Neural progenitor cell (in vitro differentiated cells): ENCODE data around the gene SPSB4. TPM values are rescaled to one million over a fixed set of nuclear protein-coding genes. Genes with fewer than 3 reads are reported as not detected.

Source experiments
- DNase-seq: peaks from one replicate; pipeline ENCODE4 v3.0.0-alpha.2; 2016; ENCODE audit warnings: low spot score
- H2AFZ ChIP-seq: fragments of 200-600 bp; sonication (generic); replicated peaks from 2 replicates; pipeline ENCODE4 v1.6.1; 2016; ENCODE audit warnings: antibody characterized with exemption
- H3F3A ChIP-seq: fragments of 200-600 bp; sonication (generic); 2 replicates; pipeline ENCODE4 v1.6.1; 2016; ENCODE audit warnings: antibody characterized with exemption, low read depth
- H3K27ac ChIP-seq: fragments of 200-600 bp; sonication (generic); 2 replicates; pipeline ENCODE4 v1.5.1; 2016; ENCODE audit warnings: mild to moderate bottlenecking
- H3K27me3 ChIP-seq: fragments of 200-600 bp; sonication (generic); 2 replicates; pipeline ENCODE4 v1.6.1; 2016; ENCODE audit warnings: mild to moderate bottlenecking, moderate library complexity
- H3K36me3 ChIP-seq: fragments of 200-600 bp; sonication (generic); 2 replicates; pipeline ENCODE4 v1.5.1; 2016
- H3K4me1 ChIP-seq: fragments of 200-600 bp; sonication (generic); 2 replicates; pipeline ENCODE4 v1.6.1; 2016; ENCODE audit warnings: mixed run types
- H3K4me2 ChIP-seq: fragments of 200-600 bp; sonication (generic); 2 replicates; pipeline ENCODE4 v1.6.1; 2016
- H3K4me3 ChIP-seq: fragments of 200-600 bp; sonication (generic); 2 replicates; pipeline ENCODE4 v1.5.1; 2016
- H3K79me2 ChIP-seq: fragments of 200-600 bp; sonication (generic); 2 replicates; pipeline ENCODE4 v1.6.1; 2016; ENCODE audit warnings: low read depth
- H3K9ac ChIP-seq: fragments of 200-600 bp; sonication (generic); 2 replicates; pipeline ENCODE4 v1.6.1; 2016
- H3K9me3 ChIP-seq: fragments of 200-600 bp; sonication (generic); 2 replicates; pipeline ENCODE4 v1.5.1; 2016; ENCODE audit warnings: low read depth
- H4K20me1 ChIP-seq: fragments of 200-600 bp; sonication (generic); 2 replicates; pipeline ENCODE4 v1.6.1; 2016; ENCODE audit warnings: low read depth
- H3K27ac Mint-ChIP-seq: 3 replicates; pipeline ENCODE4 v1.8.0; 2021; ENCODE audit warnings: mixed read lengths
- H3K27me3 Mint-ChIP-seq: 2 replicates; pipeline ENCODE4 v1.8.0; 2022; ENCODE audit warnings: low read depth, mild to moderate bottlenecking, inconsistent platforms, moderate library complexity, mixed read lengths; ENCODE audit not compliant: insufficient read depth
- H3K36me3 Mint-ChIP-seq: 3 replicates; pipeline ENCODE4 v1.8.0; 2021; ENCODE audit warnings: mixed read lengths
- H3K4me1 Mint-ChIP-seq: 3 replicates; pipeline ENCODE4 v1.8.0; 2021; ENCODE audit warnings: mixed read lengths
- H3K4me3 Mint-ChIP-seq: 3 replicates; pipeline ENCODE4 v1.8.0; 2021; ENCODE audit warnings: mild to moderate bottlenecking, moderate library complexity, mixed read lengths
- H3K9me3 Mint-ChIP-seq: 3 replicates; pipeline ENCODE4 v1.8.0; 2020; ENCODE audit warnings: mixed read lengths
- EZH2 ChIP-seq: fragments of 200-600 bp; sonication (generic); IDR thresholded peaks from 2 replicates; pipeline ENCODE4 v1.6.1; 2017; ENCODE audit warnings: antibody characterized with exemption, mild to moderate bottlenecking, moderate library complexity
- EZH2phosphoT487 ChIP-seq: fragments of 200-600 bp; sonication (generic); IDR thresholded peaks from 2 replicates; pipeline ENCODE4 v1.6.1; 2017; ENCODE audit warnings: antibody characterized with exemption
- total RNA-seq: library from RNA; depleted of rRNA; stranded (reverse); fragments of >200 nt; gene quantifications from 2 replicates; pipeline ENCODE4 v1.2.3, GENCODE V29; 2015; ENCODE audit warnings: low replicate concordance
- TF ChIP-seq, protein P1 (sequence below): fragments of 200-600 bp; sonication (generic); IDR thresholded peaks from 2 replicates; pipeline ENCODE4 v1.5.1; 2017; ENCODE audit warnings: antibody characterized with exemption, mild to moderate bottlenecking

SPSB4 gene
- total RNA-seq, 1 donor from 2014 or later = 4.9 TPM

DNA sequence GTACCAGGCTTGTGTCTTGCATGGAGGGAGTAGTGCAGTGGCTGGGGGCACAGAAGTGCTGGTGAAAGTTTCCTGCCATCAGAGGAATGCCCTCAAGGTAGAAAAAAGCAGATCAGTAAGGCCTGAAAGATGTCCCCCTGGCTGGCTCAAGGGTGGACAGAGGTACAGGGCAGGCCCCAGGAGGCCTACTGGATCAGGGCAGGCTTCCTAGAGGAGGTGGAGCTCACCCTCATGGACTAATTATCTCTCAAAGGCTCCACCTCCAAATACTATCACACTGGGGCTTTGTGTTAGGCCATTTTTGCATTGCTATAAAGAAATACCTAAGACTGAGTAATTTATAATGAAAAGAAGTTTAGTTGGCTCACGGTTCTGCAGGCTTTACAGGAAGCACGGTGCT is 7.8 kb downstream of the SPSB4 start:
- Histone ChIP-seq H3K79me2 (no peaks in the 10 kb centered on the region), H2AFZ (no peak overlapping the region), H3K27ac (no peak overlapping the region), H3K27me3 (peaks cover 19% of the 10 kb centered on the region), H3K36me3 (no peaks in the 10 kb centered on the region), H3K9me3 (no peaks in the 10 kb centered on the region), H3K4me3 (no peak overlapping the region), H3K4me1 (peaks cover 12% of the 10 kb centered on the region), H3F3A (no peaks in the 10 kb centered on the region), H3K9ac (no peak overlapping the region), H3K4me2 (no peak overlapping the region), H4K20me1 (peaks cover 18% of the 10 kb centered on the region)
- TF ChIP-seq EZH2phosphoT487 (no peak), EZH2 (no peak)
- TF ChIP-seq, protein P1, sequence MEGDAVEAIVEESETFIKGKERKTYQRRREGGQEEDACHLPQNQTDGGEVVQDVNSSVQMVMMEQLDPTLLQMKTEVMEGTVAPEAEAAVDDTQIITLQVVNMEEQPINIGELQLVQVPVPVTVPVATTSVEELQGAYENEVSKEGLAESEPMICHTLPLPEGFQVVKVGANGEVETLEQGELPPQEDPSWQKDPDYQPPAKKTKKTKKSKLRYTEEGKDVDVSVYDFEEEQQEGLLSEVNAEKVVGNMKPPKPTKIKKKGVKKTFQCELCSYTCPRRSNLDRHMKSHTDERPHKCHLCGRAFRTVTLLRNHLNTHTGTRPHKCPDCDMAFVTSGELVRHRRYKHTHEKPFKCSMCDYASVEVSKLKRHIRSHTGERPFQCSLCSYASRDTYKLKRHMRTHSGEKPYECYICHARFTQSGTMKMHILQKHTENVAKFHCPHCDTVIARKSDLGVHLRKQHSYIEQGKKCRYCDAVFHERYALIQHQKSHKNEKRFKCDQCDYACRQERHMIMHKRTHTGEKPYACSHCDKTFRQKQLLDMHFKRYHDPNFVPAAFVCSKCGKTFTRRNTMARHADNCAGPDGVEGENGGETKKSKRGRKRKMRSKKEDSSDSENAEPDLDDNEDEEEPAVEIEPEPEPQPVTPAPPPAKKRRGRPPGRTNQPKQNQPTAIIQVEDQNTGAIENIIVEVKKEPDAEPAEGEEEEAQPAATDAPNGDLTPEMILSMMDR = no peak
- H3K4me1 Mint-ChIP-seq = peaks cover 58% of the 10 kb centered on the region
- peaks cover 4% of the 10 kb centered on the region for H3K9me3 Mint-ChIP-seq
- H3K36me3 Mint-ChIP-seq = peaks cover 22% of the 10 kb centered on the region
- no peak for DNase-seq
- peak overlapping the region; percentile 85 for H3K27ac Mint-ChIP-seq
- peaks cover 7% of the 10 kb centered on the region for H3K27me3 Mint-ChIP-seq
- H3K4me3 Mint-ChIP-seq = no peak overlapping the region

DNA sequence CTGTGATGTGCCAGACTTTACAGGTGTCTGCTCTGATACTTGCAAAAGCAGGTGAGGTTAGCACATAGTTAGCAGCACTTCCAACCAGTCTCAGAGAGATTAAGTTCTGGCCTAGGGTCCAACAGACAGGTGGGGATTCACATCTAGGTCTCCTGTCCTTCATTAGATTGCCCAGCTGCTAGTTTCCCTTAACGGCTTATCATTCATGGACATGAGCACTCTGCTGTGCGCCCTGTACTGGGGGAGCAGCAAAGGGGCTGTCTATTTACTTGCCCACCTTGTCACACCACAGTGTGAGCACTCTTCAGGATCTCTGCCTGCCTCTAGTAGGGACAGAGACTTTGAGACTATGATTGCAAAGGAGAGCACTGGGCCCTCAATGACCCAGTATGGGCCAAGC is 8.7 kb downstream of the SPSB4 start:
- Mint-ChIP-seq H3K4me3 (no peak overlapping the region), H3K9me3 (peaks cover 4% of the 10 kb centered on the region), H3K27me3 (peaks cover 4% of the 10 kb centered on the region), H3K36me3 (peaks cover 18% of the 10 kb centered on the region), H3K4me1 (peaks cover 60% of the 10 kb centered on the region), H3K27ac (peak overlapping the region; percentile 11)
- H3K9me3 ChIP-seq = no peaks in the 10 kb centered on the region
- H4K20me1 ChIP-seq = peaks cover 14% of the 10 kb centered on the region
- H3K36me3 ChIP-seq = no peaks in the 10 kb centered on the region
- no peak for DNase-seq
- no peak overlapping the region for H2AFZ ChIP-seq
- TF ChIP-seq, protein P1 = no peak
- TF ChIP-seq EZH2 = no peak
- TF ChIP-seq EZH2phosphoT487 = no peak
- H3F3A ChIP-seq = no peaks in the 10 kb centered on the region
- H3K4me3 ChIP-seq = no peak overlapping the region
- H3K9ac ChIP-seq = no peak overlapping the region
- H3K79me2 ChIP-seq = no peaks in the 10 kb centered on the region
- H3K27ac ChIP-seq = no peak overlapping the region
- H3K4me2 ChIP-seq = no peak overlapping the region
- peaks cover 11% of the 10 kb centered on the region for H3K27me3 ChIP-seq
- H3K4me1 ChIP-seq = peaks cover 12% of the 10 kb centered on the region

DNA sequence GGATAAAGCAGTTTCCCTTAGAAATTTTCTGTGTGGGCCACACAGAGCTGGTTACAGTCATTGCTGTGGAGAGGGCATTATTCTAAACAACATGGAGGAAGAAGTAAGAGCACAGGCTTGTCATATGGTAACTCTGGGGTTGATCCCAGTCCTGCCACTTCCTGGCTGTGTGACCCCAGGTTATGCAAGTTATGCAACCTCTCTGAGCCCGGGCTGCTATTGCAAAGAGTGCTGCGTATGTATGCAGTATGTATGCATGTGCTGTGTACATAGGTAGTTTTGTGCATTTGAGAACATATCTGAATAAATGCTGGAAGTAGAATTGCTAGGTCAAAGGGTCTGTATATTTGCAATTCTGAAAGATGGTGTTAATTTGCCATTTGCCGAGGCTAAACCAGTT is 9.2 kb downstream of the SPSB4 start:
- Mint-ChIP-seq H3K9me3 (peaks cover 4% of the 10 kb centered on the region), H3K27me3 (peaks cover 4% of the 10 kb centered on the region), H3K4me3 (no peak overlapping the region), H3K4me1 (peaks cover 55% of the 10 kb centered on the region), H3K27ac (peak overlapping the region; percentile 11), H3K36me3 (peaks cover 14% of the 10 kb centered on the region)
- Histone ChIP-seq H2AFZ (no peak overlapping the region), H3K9me3 (no peaks in the 10 kb centered on the region), H3K4me2 (no peak overlapping the region), H3F3A (no peaks in the 10 kb centered on the region), H3K4me3 (no peak overlapping the region), H4K20me1 (peaks cover 10% of the 10 kb centered on the region), H3K36me3 (no peaks in the 10 kb centered on the region), H3K79me2 (no peaks in the 10 kb centered on the region), H3K27ac (no peak overlapping the region), H3K9ac (no peak overlapping the region), H3K4me1 (peaks cover 12% of the 10 kb centered on the region), H3K27me3 (peaks cover 6% of the 10 kb centered on the region)
- TF ChIP-seq, protein P1 = no peak
- no peak for TF ChIP-seq EZH2phosphoT487
- no peak for TF ChIP-seq EZH2
- no peak for DNase-seq
